T1000 (cell line): ENCODE measurements around the gene SLC35F1.
"Not testable (repeated sequence)": the region's sequence is repeated elsewhere in the genome, so short reads cannot be mapped to it uniquely, and the experiment has no call there.

Experiments used
- DNase-seq: peaks from one replicate; lab custom pipeline; 2025; ENCODE audit warnings: mixed read lengths; lab: John Stamatoyannopoulos, UW

The SLC35F1 gene

GRCh38 chr6:117906958-117907600, at the start of gene SLC35F1:
TSS of gene SLC35F1 (plus strand) at chr6:117907264.
- peak; percentile 58 for DNase-seq

- not testable (repeated sequence) for DNase-seq
Measured at GRCh38 chr6:117858601-117859000, 48.5 kb upstream of the SLC35F1 start.

- no peak for DNase-seq
Measured at GRCh38 chr6:117861545-117861944, 45.5 kb upstream of the SLC35F1 start.

GRCh38 chr6:117866561-117866960, 40.5 kb upstream of the SLC35F1 start:
- no peak for DNase-seq

- no peak for DNase-seq
Measured at GRCh38 chr6:117870486-117871242, 36.4 kb upstream of the SLC35F1 start.

- DNase-seq, result no peak
Measured at GRCh38 chr6:117880824-117881223, 26.2 kb upstream of the SLC35F1 start.

- DNase-seq, result no peak
Measured at GRCh38 chr6:117890172-117890571, 16.9 kb upstream of the SLC35F1 start.

GRCh38 chr6:117906507-117906957, 532 bp upstream of the SLC35F1 start:
- no peak for DNase-seq

- DNase-seq, result no peak
Measured at GRCh38 chr6:117907601-117908245, 659 bp downstream of the SLC35F1 start.

- DNase-seq, result no peak
Measured at GRCh38 chr6:117908246-117909068, 1.4 kb downstream of the SLC35F1 start.

- no peak for DNase-seq
Measured at GRCh38 chr6:117909638-117910037, 2.6 kb downstream of the SLC35F1 start.

- no peak for DNase-seq
Measured at GRCh38 chr6:117910549-117910948, 3.5 kb downstream of the SLC35F1 start.

- no peak for DNase-seq
Measured at GRCh38 chr6:117911150-117911549, 4.1 kb downstream of the SLC35F1 start.

- DNase-seq, result no peak
Measured at GRCh38 chr6:117911660-117912059, 4.6 kb downstream of the SLC35F1 start.

GRCh38 chr6:117915846-117916245, 8.8 kb downstream of the SLC35F1 start:
- no peak for DNase-seq

- no peak for DNase-seq
Measured at GRCh38 chr6:117916483-117916882, 9.4 kb downstream of the SLC35F1 start.

GRCh38 chr6:117917176-117917575, 10.1 kb downstream of the SLC35F1 start:
- DNase-seq, result no peak

GRCh38 chr6:117918454-117918853, 11.4 kb downstream of the SLC35F1 start:
- no peak for DNase-seq

GRCh38 chr6:117919275-117919674, 12.2 kb downstream of the SLC35F1 start:
- no peak for DNase-seq

- DNase-seq, result no peak
Measured at GRCh38 chr6:117919775-117920729, 13.0 kb downstream of the SLC35F1 start.

- no peak for DNase-seq
Measured at GRCh38 chr6:117924690-117925089, 17.6 kb downstream of the SLC35F1 start.
